OCI-LY1 (cell line): ENCODE results near the gene GKN2.

ENCODE experiments used
- H2AFZ ChIP-seq: fragments of 200-600 bp; sonication (generic), shearing (Covaris generic); 2 replicates; pipeline ENCODE4 v1.6.0; 2014; ENCODE audit warnings: antibody characterized with exemption, mild to moderate bottlenecking, low read length
- H3F3A ChIP-seq: fragments of 200-600 bp; sonication (generic), shearing (Covaris generic); 2 replicates; pipeline ENCODE4 v1.6.0; 2014; ENCODE audit warnings: mild to moderate bottlenecking, antibody characterized with exemption, low read length, moderate library complexity; ENCODE audit not compliant: insufficient read depth
- H3K27ac ChIP-seq: fragments of 200-600 bp; sonication (generic); 2 replicates; pipeline ENCODE4 v1.5.1; 2014; ENCODE audit warnings: low read length, mixed run types, mild to moderate bottlenecking, low read depth; ENCODE audit not compliant: poor library complexity, severe bottlenecking
- H3K27me3 ChIP-seq: fragments of 200-600 bp; sonication (generic); 2 replicates; pipeline ENCODE4 v1.6.0; 2014; ENCODE audit warnings: antibody characterized with exemption, mild to moderate bottlenecking, low read length, moderate library complexity; ENCODE audit not compliant: insufficient read depth
- H3K36me3 ChIP-seq: fragments of 200-600 bp; sonication (generic); 2 replicates; pipeline ENCODE4 v1.6.1; 2014; ENCODE audit warnings: mild to moderate bottlenecking, antibody characterized with exemption, low read length, moderate library complexity, mixed read lengths; ENCODE audit not compliant: insufficient read depth
- H3K4me1 ChIP-seq: fragments of 200-600 bp; sonication (generic); 2 replicates; pipeline ENCODE4 v1.5.1; 2014; ENCODE audit warnings: mild to moderate bottlenecking, low read length, moderate library complexity; ENCODE audit not compliant: insufficient read depth, severe bottlenecking
- H3K4me2 ChIP-seq: fragments of 200-600 bp; sonication (generic), shearing (Covaris generic); 2 replicates; pipeline ENCODE4 v1.6.1; 2014; ENCODE audit warnings: low read length
- H3K4me3 ChIP-seq: fragments of 200-600 bp; sonication (generic); 2 replicates; pipeline ENCODE4 v1.5.1; 2014; ENCODE audit warnings: low read length, low read depth, mild to moderate bottlenecking, mixed read lengths; ENCODE audit not compliant: poor library complexity, severe bottlenecking
- H3K79me2 ChIP-seq: fragments of 200-600 bp; shearing (Covaris generic); 2 replicates; pipeline ENCODE4 v1.6.1; 2016; ENCODE audit warnings: mixed run types, low read length, mixed read lengths; ENCODE audit not compliant: insufficient read depth
- H3K9ac ChIP-seq: fragments of 200-600 bp; sonication (generic), shearing (Covaris generic); 2 replicates; pipeline ENCODE4 v1.6.1; 2014; ENCODE audit warnings: mild to moderate bottlenecking, low read length, mixed read lengths
- H3K9me2 ChIP-seq: fragments of 200-600 bp; sonication (generic), shearing (Covaris generic); 2 replicates; pipeline ENCODE4 v1.6.1; 2014; ENCODE audit warnings: low read depth, mild to moderate bottlenecking, low read length, mixed read lengths
- H3K9me3 ChIP-seq: fragments of 200-600 bp; shearing (Covaris generic); 2 replicates; pipeline ENCODE4 v1.6.1; 2014; ENCODE audit warnings: low read length, mixed read lengths
- H4K20me1 ChIP-seq: fragments of 200-600 bp; sonication (generic), shearing (Covaris generic); 2 replicates; pipeline ENCODE4 v1.6.0; 2016; ENCODE audit warnings: mild to moderate bottlenecking, low read length; ENCODE audit not compliant: insufficient read depth
- CTCF ChIP-seq: fragments of 200-600 bp; sonication (generic), shearing (Covaris generic); IDR thresholded peaks from 2 replicates; pipeline ENCODE4 v1.5.1; 2017; ENCODE audit warnings: mild to moderate bottlenecking, antibody characterized with exemption, low read length, moderate library complexity, mixed read lengths
- EZH2 ChIP-seq: fragments of 200-600 bp; sonication (generic), shearing (Covaris generic); IDR thresholded peaks from 2 replicates; pipeline ENCODE4 v1.8.0; 2017; ENCODE audit warnings: borderline replicate concordance, mixed run types, mild to moderate bottlenecking, antibody characterized with exemption, low read length, moderate library complexity, mixed read lengths

GKN2 gene

GRCh38 chr2:68968221-68968620 lies 15.5 kb upstream of the GKN2 start:
- no peak for TF ChIP-seq EZH2
- TF ChIP-seq CTCF = no peak
- H3F3A ChIP-seq = no peaks in the 10 kb centered on the region

GRCh38 chr2:68964282-68964681 lies 11.6 kb upstream of the GKN2 start:
- no peaks in the 10 kb centered on the region for H4K20me1 ChIP-seq
- TF ChIP-seq CTCF (no peak), EZH2 (no peak)
- no peak overlapping the region for H3K4me2 ChIP-seq
- H3K79me2 ChIP-seq = no peaks in the 10 kb centered on the region
- H3K36me3 ChIP-seq = no peaks in the 10 kb centered on the region
- no peak overlapping the region for H3K27ac ChIP-seq
- H3K9me2 ChIP-seq = no peaks in the 10 kb centered on the region
- H3K9me3 ChIP-seq = no peaks in the 10 kb centered on the region
- H3K4me3 ChIP-seq = no peak overlapping the region
- H3K4me1 ChIP-seq = no peaks in the 10 kb centered on the region
- H2AFZ ChIP-seq = no peak overlapping the region
- H3F3A ChIP-seq = no peaks in the 10 kb centered on the region
- no peaks in the 10 kb centered on the region for H3K27me3 ChIP-seq
- no peak overlapping the region for H3K9ac ChIP-seq

More at GRCh38 chr2:68968221-68968620, 15.5 kb upstream of the GKN2 start:
- H3K9ac ChIP-seq = no peak overlapping the region
- no peaks in the 10 kb centered on the region for H3K9me3 ChIP-seq
- H4K20me1 ChIP-seq = no peaks in the 10 kb centered on the region
- H3K9me2 ChIP-seq = no peaks in the 10 kb centered on the region
- no peak overlapping the region for H2AFZ ChIP-seq
- H3K79me2 ChIP-seq = no peaks in the 10 kb centered on the region
- H3K4me2 ChIP-seq = no peak overlapping the region
- no peak overlapping the region for H3K4me3 ChIP-seq
- H3K27ac ChIP-seq = no peak overlapping the region
- H3K4me1 ChIP-seq = no peaks in the 10 kb centered on the region
- no peaks in the 10 kb centered on the region for H3K27me3 ChIP-seq
- H3K36me3 ChIP-seq = no peaks in the 10 kb centered on the region

GRCh38 chr2:68961380-68961779 lies 8.7 kb upstream of the GKN2 start:
- TF ChIP-seq CTCF (no peak), EZH2 (no peak)
- no peaks in the 10 kb centered on the region for H3K4me1 ChIP-seq
- H3K9me3 ChIP-seq = no peaks in the 10 kb centered on the region
- no peaks in the 10 kb centered on the region for H3K9me2 ChIP-seq
- H3K4me3 ChIP-seq = no peak overlapping the region
- no peaks in the 10 kb centered on the region for H3K79me2 ChIP-seq
- no peak overlapping the region for H3K9ac ChIP-seq
- H3K36me3 ChIP-seq = no peaks in the 10 kb centered on the region
- no peaks in the 10 kb centered on the region for H3F3A ChIP-seq
- no peaks in the 10 kb centered on the region for H4K20me1 ChIP-seq
- no peaks in the 10 kb centered on the region for H3K27me3 ChIP-seq
- H3K4me2 ChIP-seq = no peak overlapping the region
- H3K27ac ChIP-seq = no peak overlapping the region
- no peak overlapping the region for H2AFZ ChIP-seq
